ENCODE data around the gene KCTD1.

KCTD1 gene

DNA sequence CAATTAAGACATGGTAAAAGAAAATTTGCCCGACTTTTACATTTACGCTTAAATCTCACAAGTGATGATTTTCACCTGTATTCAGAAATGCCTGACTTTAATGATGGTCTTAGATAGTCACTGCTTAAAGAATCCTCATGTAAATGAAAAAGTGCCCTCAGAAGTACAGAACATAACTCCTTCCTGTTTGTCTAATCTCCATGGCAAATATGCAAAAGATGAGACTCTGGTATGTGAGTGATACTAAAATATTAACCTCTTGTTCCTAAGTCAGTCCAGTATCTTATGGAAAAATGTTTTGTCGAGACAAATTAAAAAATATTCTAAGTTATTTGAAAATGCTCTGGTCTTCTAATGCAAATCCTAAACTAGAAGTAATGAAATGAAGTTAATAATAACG lies 29.2 kb downstream of the KCTD1 start:
- DNase-seq, result no peak

DNA sequence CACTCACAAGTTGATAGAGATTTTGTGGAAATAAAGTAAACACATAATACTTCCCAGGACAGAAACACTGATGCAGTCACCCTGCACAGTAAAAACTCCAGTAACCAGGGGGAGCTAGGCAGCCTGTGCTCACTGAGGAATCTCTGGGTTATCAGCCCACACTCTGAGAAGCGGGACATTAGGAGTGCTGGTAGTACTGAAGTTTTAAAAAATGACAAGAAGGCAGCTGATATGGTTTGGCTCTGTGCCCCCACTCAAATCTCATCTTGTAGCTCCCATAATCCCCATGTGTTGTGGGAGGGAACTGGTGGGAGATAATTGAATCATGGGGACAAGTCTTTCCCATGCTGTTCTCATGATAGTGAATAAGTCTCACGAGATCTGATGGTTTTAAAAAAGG lies 31.4 kb downstream of the KCTD1 start:
- no peak for DNase-seq

DNA sequence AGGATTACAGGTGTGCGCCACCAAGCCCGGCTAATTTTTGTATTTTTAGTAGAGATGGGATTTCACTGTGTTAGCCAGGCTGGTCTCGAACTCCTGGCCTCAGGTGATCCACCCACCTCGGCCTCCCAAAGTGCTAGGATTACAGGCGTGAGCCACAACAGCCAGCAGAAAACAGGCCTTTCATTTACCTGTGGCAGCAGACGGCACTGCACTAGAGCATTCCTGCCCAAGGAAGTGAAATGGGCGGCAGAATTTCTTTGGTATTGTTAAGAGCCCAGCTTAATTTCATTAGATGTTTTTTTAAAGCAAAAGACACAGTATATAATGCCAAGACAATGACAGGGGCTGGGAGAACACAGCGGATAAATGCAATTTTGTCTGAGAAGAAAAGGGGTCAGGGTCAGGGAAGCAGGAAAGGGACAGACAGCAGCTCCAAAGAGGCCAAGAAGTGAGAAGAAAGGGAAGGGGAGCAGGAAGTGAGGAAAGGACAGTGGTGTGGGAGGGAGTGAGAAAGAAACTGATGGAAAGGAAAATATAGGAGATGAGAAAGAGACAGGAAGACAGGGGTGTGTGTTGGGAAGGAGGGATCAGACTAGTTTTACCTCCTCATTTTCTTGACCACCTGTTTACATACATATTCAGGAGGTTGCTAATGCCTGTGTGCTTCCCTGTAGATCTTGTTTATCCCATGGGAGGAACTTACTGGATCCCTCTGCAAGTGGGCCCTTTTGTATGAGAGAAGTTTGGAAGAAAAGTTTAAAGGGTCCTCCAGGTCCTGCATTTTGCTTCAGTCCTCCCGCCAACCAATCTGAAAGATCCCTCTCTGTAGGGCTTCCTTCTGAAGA lies 32.5 kb downstream of the KCTD1 start:
- no peak for DNase-seq

DNA sequence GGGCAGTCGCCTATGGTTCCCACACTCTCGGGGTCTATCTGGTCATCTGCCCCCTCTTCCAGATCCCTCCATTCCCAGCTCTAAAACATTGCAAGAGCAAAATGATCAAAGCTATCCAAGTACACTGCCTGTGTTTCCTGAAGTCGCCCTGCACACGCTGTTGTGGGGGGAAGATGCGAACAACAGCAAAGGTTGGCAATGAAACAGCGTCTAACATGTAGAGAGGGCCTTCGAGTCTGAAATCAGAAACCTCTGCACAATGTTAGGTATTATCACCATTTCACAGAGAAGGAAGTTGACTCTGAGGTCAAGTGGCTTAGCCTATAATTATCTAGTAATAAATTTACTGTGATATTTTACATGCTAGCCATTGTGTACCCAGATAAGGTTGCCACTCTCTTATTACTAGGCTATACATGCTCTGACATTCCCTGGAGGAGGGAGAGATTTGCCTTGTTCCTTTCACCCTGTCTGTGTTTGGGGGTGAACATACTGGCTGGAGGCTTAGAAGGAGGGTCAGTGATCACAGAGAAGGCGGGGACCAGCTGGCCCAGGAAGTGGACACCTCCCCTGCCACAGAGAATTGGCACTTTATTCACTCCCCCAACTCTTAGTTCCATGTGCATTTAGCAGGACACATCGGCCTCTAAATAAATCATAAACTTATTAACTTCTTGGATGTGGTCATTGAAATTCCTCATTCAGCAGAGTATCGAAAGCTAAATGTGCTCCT lies 36.8 kb downstream of the KCTD1 start:
- DNase-seq, result no peak

DNA sequence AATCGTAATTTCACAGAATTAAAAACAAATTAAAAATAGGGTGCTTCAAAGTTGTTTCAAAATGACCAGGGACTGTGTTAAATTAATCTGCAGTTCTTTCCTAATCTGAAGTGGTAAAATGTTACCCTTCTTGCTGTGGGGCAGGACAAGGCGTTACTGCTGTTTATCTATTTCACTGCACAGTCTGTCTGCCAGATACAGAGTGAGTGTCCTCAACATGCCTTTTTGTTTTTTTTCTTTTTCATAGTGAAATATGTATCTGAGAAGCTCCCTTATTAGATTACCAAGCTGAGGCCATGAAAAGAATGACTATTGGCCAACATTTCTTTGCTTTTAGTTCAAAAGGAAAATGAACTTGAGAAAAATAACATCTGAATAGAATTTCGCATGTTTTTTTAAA lies 38.0 kb downstream of the KCTD1 start:
- no peak for DNase-seq

DNA sequence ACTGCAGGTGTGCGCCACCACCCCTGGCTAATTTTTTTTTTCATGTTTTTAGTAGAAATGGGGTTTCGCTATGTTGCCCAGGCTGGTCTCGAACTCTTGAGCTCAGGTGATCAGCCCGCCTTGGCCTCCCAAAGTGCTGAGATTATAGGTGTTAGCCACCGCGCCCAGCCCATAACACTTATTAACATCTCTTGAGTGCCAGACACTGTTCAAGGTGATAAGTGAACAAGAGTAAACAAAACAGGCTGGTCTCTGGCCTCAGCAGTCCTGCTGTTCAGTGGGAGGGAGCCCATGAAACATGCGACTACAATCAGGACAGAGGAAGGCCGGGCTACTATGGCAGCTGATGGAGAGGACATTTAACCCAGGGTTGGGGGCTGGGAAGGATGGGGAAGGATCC lies 42.3 kb downstream of the KCTD1 start:
- DNase-seq, result no peak

DNA sequence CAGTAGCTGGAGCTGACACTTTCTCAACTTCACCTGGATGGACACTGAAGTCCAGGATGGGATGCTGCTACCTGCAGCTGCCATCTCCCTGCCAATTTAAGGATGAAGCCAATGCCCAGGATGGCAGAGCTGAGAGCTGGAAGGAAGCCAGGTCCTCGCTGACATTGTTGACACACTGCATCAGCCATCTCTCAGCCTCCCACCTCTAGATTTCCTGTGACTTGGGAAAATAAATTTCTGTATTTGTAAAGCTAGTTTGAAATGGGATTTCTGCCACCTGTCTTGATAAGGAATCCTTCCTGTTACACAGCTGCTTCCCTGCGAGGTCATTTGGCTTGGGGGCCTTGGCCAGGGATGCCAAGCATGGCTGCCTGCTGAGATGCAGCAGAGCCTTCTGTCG lies 43.5 kb downstream of the KCTD1 start:
- DNase-seq, result no peak

DNA sequence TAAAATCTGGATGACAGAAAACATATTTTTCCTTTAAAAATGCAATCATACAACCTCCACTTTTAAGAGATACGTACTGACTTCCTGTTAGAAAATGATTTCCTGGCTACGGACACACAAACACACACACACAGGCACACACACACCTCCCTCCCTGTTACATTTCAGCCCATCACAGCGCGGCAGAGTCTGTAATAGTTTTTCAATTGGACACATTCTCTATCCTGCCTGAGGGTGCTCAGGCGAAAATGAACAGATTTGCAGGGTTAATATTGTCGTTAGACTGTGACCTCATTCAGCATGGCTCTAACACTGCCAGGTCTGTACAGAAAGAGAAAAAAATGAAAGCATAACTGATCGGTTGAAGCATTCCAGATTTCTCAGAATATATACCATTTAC lies 45.0 kb downstream of the KCTD1 start:
- DNase-seq, result no peak

DNA sequence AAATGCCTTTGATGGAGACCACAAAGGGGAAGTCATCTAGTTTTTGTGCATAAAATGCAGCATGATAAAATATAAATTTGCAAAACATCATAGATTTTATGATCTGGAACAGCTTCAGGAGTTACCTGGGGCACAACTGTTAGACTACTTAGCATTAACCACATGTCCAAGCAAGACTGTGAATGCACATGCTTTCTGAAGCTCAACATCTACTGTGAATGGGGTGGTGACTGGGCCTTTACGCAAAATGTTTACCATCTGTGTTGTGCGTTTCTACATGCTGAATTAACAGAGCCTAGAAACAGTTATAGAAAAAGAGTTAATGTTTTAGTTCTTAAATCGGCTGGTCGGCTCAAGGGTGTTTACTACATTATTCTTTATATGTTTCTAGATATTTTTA lies 45.5 kb downstream of the KCTD1 start:
- no peak for DNase-seq

DNA sequence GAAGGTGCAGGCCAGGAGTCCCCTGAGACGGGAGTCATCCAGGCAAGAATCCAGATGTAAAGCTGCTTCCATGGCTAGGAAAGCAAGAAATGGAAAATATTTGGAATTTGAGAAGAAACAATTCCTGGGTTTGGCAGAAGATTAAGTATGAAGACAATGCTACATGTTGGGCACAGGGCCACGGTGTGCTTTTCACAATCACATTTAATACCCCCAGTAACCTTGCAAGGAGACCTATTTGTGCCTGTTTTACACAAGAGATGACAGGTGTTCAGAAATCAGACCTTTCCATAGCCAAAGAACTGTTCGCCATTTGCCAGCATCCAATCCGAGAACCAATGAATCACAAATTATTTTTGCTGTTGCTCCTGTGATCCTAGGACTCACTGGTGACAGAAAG lies 50.5 kb downstream of the KCTD1 start:
- DNase-seq, result no peak

DNA sequence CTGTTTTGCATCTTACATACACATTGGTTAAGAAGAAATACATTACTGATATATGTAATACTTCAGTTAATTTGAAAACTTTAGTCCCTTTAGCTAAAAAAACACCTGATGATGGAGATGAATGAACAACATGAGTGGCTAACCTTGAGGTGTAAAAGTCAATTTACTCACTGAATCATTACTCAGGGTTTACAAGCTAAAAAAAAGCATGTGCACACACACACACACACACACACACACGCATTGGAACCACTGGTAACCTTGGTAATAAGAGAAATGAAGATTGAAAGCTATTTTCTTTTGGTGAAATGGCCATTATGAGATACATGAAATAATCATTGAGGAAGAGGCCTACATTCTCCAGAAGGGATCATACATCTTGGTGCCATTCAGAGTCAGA lies 51.8 kb downstream of the KCTD1 start:
- no peak for DNase-seq

DNA sequence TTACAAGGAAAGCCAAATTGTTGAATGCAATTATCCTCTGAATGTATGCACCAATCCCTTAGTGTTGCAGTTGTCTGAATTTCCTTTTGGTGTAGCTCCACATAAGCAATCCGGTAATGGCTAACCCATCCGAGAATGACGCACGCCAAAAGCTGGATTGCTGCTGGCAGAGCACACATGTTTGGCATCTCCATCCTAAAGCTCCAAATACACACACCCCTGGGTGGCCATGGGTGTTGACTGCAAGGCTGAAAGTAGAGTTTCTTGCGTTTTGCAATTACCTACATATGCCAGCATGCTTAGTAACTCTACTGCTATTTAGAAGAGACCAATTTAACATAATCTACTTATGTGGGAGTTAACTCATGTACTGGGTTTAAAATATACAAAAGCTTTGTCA lies 53.1 kb downstream of the KCTD1 start:
- DNase-seq, result no peak

DNA sequence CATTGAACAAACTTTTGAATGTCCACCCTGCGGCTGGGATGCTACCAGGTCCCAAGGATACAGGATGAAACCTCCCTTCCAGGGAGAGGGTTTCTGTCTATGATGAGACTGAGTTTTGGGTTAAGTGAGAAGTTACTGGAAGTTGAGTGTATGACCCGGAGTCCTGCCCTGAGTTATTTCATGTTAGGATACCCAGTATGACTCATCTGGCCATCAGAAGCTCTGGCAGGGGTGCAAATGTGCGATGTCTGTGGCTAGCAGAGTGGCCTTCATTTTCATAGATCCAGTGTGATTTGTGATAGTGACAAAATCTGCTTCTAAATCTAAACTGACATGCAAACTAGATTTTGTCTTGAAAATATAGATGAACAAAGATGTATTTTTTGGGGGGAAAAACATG lies 55.3 kb downstream of the KCTD1 start:
- no peak for DNase-seq

DNA sequence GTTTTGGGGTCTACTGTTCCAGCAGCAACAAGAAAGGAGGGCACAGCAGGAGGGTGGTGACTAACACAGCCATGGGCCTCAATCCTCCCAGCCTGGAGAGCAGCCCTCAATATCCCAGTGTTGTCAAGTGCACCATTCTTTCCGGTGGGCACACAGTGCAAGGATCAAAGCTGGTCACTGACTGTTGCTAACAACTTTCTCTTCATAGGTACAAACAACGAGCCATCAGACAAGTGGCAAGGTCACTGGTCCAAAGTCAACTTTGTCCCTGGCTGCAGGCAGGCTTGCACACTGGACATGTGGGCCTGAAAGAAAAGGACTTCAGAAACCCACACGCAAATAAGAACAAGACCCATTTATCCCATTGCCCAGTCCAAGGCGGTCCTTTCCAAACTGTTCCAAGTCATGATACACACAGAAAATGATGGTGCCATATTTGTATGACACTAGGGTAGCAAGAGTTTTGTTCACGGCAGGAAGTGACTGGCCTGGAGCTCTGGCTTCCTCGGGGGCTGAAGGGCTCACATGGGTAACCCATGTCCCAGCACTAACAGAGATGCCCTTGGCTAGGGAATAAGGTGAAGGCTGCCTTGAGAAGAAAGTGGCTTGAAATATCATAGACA lies 57.0 kb downstream of the KCTD1 start:
- DNase-seq, result no peak

DNA sequence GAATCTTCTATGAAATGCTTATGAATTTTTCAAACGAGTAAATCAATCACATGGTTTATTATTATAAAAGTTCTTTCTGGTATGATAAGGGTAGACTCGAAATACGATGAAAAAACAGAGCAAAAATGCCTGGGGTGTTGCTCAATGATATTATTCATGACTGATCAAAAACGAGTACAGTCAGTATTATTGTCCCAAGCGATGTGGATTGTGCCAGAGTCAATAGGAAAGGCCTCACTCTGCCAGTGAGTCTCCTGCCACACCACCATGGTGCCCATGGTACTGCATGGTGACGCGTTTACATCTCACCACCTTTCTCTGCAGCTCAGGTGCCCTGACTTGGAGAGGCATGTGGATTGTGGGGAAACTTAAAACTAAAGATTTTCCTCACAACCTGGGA lies 58.5 kb downstream of the KCTD1 start:
- DNase-seq, result no peak

DNA sequence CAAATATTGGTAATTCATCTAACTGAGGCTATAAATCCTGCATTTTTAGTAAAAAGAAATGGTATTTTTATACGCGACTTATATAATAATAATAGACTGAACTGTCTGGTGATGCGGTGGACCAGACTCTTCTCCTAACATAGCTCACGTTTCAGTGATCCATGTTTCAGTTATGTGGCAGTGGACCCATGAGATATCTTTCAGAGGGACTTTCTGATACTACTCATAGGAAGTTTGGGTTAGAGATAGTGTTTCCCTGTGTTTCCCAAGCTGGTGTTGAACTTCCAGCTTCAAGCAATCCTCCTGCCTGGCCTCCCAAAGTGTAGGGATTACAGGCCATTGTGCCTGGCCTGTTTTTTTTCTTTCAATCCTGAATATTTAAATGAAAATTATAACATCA lies 59.2 kb downstream of the KCTD1 start:
- DNase-seq, result no peak

DNA sequence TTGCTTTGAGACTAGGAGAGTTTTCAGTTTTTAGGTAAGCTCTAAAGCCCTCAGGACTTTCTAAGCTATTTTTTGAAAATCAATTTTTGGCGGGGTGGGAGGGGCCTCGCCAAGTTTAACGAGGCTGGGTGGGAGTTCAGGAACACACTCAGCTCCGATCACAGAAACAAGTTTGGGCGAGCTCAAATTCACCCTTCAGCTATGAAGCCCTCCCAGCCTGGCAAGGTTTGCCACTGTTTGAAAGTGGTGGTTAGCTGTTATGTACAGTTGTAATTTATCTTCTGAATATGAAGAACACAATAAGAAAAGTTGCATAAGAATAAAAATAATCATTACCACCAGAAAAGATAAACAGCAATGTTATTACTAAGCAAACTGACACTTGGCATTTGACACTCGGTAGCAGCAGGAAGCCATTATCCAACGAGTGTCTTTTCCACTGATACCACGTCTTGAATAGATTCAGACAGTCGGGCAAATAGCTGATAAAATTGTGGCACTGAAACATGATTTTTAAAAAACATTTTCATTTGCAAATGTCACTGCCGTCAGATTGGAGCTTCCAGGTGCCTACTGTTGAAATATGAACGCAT lies 59.8 kb downstream of the KCTD1 start:
- no peak for DNase-seq

DNA sequence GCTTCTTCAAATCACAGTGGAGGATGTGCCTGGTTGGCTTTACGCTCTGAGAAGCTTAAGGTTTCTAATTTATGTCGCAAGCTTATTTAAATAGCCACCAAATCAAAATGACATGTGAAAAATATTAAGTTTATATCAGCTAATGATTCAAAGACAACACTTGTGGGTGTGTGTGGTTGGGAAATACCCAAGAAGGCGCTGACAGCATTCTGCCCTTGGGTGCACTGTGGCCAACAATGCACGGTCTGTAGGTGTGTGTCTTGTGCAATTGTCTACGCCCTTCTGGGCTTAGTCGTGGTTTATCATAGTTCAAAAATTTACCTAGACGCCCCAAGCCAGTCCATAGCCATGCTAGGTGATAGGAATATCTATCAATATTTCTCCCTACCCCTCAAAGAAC lies 60.9 kb downstream of the KCTD1 start:
- DNase-seq, result no peak

DNA sequence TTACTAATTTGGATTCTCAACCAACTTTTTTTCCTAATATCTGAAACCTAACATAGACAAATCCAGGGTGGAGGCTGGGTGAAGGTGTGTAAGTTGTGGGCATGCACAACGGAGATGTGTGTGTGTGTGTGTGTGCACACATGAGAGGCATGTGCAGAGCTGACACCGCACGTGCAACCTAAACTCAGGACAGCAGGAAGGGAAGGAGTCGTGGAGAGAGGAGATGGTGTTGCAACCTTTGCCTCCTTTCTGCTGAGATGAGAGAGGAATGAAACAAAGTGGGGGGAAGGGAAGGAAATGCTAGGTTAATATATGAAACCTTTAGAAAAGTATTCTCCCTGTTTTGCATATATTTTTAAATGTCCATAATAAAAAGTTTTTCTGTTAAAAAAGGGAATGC lies 64.7 kb downstream of the KCTD1 start:
- DNase-seq, result no peak

DNA sequence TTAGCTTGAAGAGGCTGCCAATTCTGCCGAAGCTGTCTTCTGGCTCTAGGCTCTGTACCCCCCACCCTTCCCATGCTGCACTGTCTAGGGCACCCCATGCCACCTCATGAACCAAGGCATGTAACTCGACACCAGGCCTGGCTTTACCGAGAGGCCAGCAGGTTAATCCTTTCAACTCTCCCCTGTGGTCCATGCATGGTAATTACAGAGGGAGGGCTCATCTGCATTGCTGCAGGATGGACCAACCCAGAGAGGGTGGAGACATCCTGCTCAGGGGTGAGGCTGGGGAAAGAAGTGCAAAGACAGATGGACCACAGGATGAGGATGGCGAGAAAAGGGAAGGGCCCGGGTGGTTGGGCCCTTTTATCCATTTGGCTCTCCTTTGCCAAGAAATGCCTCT lies 65.8 kb downstream of the KCTD1 start:
- no peak for DNase-seq

DNA sequence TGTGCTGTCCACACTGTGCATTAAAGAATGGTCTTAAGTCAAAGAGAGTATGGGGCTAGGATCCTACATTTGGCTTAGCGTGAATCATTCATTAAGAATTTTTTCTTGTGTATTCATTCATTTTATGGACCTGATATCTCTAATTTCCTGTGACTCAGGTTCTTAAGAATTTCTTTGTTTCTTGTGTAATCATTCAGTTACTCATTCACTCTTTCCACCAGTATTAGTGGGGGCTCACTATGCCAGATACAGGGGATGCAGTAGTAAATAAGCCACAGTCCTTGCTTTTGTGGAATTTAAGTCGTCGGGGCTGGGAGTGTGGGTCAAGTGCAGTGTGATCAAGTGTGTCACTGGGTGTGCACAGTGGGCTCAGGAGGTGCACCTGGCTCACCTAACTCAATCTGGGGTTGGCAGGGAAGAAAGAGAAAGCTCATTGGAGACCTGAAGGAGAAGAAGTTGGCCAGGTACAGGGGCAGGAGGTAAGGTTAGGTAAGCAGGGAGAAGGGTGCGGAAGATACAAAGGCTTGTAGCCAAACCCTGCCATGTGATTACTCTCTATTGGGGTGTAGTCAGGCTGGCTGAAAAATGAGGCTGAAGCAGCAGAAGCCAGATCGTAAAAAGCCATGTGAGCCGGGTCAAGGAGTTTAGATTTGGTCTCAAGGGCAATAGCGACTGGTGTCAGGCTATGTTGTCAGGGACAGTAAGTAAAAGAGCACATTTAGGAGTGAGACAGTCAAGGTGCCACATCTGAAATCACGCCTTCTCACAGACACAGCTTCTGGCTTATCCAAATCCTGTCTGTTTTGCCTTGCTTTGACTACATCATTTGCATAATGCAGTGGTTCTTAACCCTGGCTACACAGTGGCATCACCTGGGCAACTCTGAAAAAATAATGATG lies 67.2 kb downstream of the KCTD1 start:
- DNase-seq, result no peak

DNA sequence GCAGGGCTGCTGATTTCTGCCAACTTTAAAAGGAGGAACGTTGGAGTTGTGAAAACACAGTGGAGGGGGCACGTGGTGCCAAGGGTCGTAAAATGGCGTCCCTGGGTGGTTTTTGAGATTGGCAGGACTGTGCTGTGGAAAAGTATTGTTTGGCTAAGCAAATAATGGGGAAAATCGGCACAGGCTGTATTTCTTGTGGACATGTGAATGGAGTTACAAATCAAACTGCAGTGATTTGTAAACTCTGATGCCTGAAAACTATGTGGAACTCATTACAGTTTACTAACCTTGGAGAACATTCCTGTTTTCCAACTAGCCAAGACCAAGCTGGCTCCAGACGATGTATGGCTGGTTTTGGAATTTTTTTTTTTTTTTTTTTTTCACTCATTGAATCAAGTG lies 68.7 kb downstream of the KCTD1 start:
- DNase-seq, result no peak
